WTC11 (cell line): ENCODE data around the gene RP2. TPM values are rescaled to one million over a fixed set of nuclear protein-coding genes. Genes with fewer than 3 reads are reported as not detected.

Source experiments
- ATAC-seq: fragments of 200-7000 bp; cut with Tn5 transposase; 2 replicates; pipeline ENCODE4 v1.10.0; 2021; ENCODE audit warnings: mild to moderate bottlenecking, moderate library complexity
- CTCF ChIA-PET: fragments of 300-600 bp; sonication (Branson Sonifier 250); formaldehyde crosslinking; loops from one replicate; lab custom pipeline; 2021; ENCODE audit warnings: antibody characterized with exemption; lab: Charles Lee
- POLR2A ChIA-PET: fragments of 350-600 bp; sonication (Branson Sonifier 250); formaldehyde crosslinking; loops from one replicate; lab custom pipeline; 2021; ENCODE audit warnings: antibody characterized with exemption; lab: Charles Lee
- DNase-seq: peaks from one replicate; pipeline ENCODE4 v3.0.0; 2021; ENCODE audit warnings: low spot score
- H3K27ac Mint-ChIP-seq: 2 replicates; pipeline ENCODE4 v1.8.0; 2021; ENCODE audit warnings: mixed read lengths
- H3K27me3 Mint-ChIP-seq: 2 replicates; pipeline ENCODE4 v1.8.0; 2021; ENCODE audit warnings: low read depth, mild to moderate bottlenecking, moderate library complexity, mixed read lengths
- H3K36me3 Mint-ChIP-seq: 2 replicates; pipeline ENCODE4 v1.8.0; 2021; ENCODE audit warnings: mixed read lengths
- H3K4me1 Mint-ChIP-seq: 2 replicates; pipeline ENCODE4 v1.8.0; 2022; ENCODE audit warnings: mixed read lengths
- H3K4me3 Mint-ChIP-seq: 2 replicates; pipeline ENCODE4 v1.8.0; 2021; ENCODE audit warnings: mild to moderate bottlenecking, moderate library complexity, mixed read lengths
- H3K9me3 Mint-ChIP-seq: 2 replicates; pipeline ENCODE4 v1.8.0; 2021; ENCODE audit warnings: mixed read lengths
- CREB1 ChIP-seq: sonication (generic); formaldehyde crosslinking; IDR thresholded peaks from 2 replicates; pipeline ENCODE4 v1.8.0; 2023; ENCODE audit warnings: mild to moderate bottlenecking, missing genetic modification reagents
- ETV6 ChIP-seq: sonication (generic); formaldehyde crosslinking; IDR thresholded peaks from 2 replicates; pipeline ENCODE4 v1.8.1; 2022; ENCODE audit warnings: mild to moderate bottlenecking, missing genetic modification reagents
- FOXJ3 ChIP-seq: sonication (generic); formaldehyde crosslinking; IDR thresholded peaks from 2 replicates; pipeline ENCODE4 v1.9.0; 2021; ENCODE audit warnings: missing genetic modification reagents, mild to moderate bottlenecking, borderline replicate concordance
- IRF1 ChIP-seq: sonication (generic); formaldehyde crosslinking; IDR thresholded peaks from 2 replicates; pipeline ENCODE4 v1.8.0; 2023; ENCODE audit warnings: missing genetic modification reagents
- MAX ChIP-seq: sonication (generic); formaldehyde crosslinking; IDR thresholded peaks from 2 replicates; pipeline ENCODE4 v1.8.0; 2022; ENCODE audit warnings: mild to moderate bottlenecking, missing genetic modification reagents
- NR1H2 ChIP-seq: sonication (generic); formaldehyde crosslinking; IDR thresholded peaks from 2 replicates; pipeline ENCODE4 v1.9.0; 2021; ENCODE audit warnings: mild to moderate bottlenecking, moderate library complexity, missing genetic modification reagents
- OVOL2 ChIP-seq: fragments of 250-450 bp; sonication (Bioruptor Pico); IDR thresholded peaks from 2 replicates; pipeline ENCODE4 v1.9.0; 2021; ENCODE audit warnings: mild to moderate bottlenecking, borderline replicate concordance
- PREB ChIP-seq: sonication (generic); formaldehyde crosslinking; IDR thresholded peaks from 2 replicates; pipeline ENCODE4 v1.8.1; 2022; ENCODE audit warnings: mild to moderate bottlenecking, missing genetic modification reagents, moderate library complexity, borderline replicate concordance
- SMAD4 ChIP-seq: sonication (generic); formaldehyde crosslinking; IDR thresholded peaks from 2 replicates; pipeline ENCODE4 v1.8.0; 2022; ENCODE audit warnings: mild to moderate bottlenecking, missing genetic modification reagents
- SOX15 ChIP-seq: fragments of 250-450 bp; sonication (Bioruptor Pico); IDR thresholded peaks from 2 replicates; pipeline ENCODE4 v1.9.0; 2021; ENCODE audit warnings: mild to moderate bottlenecking
- ZBTB21 ChIP-seq: sonication (generic); formaldehyde crosslinking; IDR thresholded peaks from 2 replicates; pipeline ENCODE4 v1.8.1; 2023; ENCODE audit warnings: mild to moderate bottlenecking, missing genetic modification reagents, borderline replicate concordance
- ZNF138 ChIP-seq: sonication (generic); formaldehyde crosslinking; conservative IDR thresholded peaks from 2 replicates; pipeline ENCODE4 v1.8.1; 2022; ENCODE audit warnings: mild to moderate bottlenecking, moderate library complexity, missing genetic modification reagents
- ZNF416 ChIP-seq: fragments of 250-450 bp; sonication (Bioruptor Pico); IDR thresholded peaks from 2 replicates; pipeline ENCODE4 v1.9.0; 2021; ENCODE audit warnings: mild to moderate bottlenecking, inconsistent platforms
- ZNF423 ChIP-seq: fragments of 250-450 bp; sonication (Bioruptor Pico); IDR thresholded peaks from 2 replicates; pipeline ENCODE4 v2.1.2; 2022; ENCODE audit warnings: mild to moderate bottlenecking, moderate library complexity
- ZNF425 ChIP-seq: fragments of 250-450 bp; sonication (Bioruptor Pico); conservative IDR thresholded peaks from 2 replicates; pipeline ENCODE4 v1.9.0; 2021; ENCODE audit warnings: mild to moderate bottlenecking
- total RNA-seq: library from RNA; stranded (reverse); gene quantifications from 3 replicates; pipeline ENCODE4 v1.2.3, GENCODE V29; 2021
- TF ChIP-seq, protein P1 (sequence below): sonication (generic); formaldehyde crosslinking; IDR thresholded peaks from 2 replicates; pipeline ENCODE4 v1.8.1; 2022; ENCODE audit warnings: missing genetic modification reagents, borderline replicate concordance
- TF ChIP-seq, protein P2 (sequence below): sonication (generic); formaldehyde crosslinking; conservative IDR thresholded peaks from 2 replicates; pipeline ENCODE4 v1.8.1; 2023; ENCODE audit warnings: mild to moderate bottlenecking, low read depth, missing genetic modification reagents, moderate library complexity
- TF ChIP-seq, protein P3 (sequence below): fragments of 250-450 bp; sonication (Bioruptor Pico); IDR thresholded peaks from 2 replicates; pipeline ENCODE4 v1.9.0; 2021; ENCODE audit warnings: mild to moderate bottlenecking
- TF ChIP-seq, protein P4 (sequence below): fragments of 250-450 bp; sonication (Bioruptor Pico); IDR thresholded peaks from 2 replicates; pipeline ENCODE4 v1.9.0; 2021; ENCODE audit warnings: mild to moderate bottlenecking

RP2 gene
- total RNA-seq, 1 experiment from 2014 or later: 6.9 TPM

DNA sequence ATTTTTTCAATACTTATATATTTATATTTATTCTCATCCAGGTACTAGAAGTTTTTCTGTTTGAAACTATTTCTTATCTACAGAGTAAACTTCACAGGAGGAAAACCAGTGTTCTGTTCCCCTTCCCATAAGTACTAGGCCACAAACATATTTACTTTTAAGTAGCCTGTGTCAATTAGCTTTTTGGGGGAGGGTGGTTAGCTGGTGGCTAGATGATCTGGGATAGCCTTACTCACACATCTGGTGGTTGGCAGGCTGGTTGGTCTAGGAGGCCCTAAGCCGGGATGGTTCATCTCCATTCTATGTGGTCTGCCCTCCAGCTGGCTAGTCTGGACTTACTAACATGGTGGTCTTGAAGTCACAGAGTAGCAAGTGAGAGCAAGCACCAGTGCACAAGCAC, 81.6 kb downstream of the RP2 start (continued):
- no peak for TF ChIP-seq ZBTB21 (CRISPR knock-in tag)
- no peak for TF ChIP-seq ETV6
- TF ChIP-seq PREB (CRISPR knock-in tag): no peak
- no peak for TF ChIP-seq ZNF423 (CRISPR knock-in tag)
- TF ChIP-seq, protein P1, sequence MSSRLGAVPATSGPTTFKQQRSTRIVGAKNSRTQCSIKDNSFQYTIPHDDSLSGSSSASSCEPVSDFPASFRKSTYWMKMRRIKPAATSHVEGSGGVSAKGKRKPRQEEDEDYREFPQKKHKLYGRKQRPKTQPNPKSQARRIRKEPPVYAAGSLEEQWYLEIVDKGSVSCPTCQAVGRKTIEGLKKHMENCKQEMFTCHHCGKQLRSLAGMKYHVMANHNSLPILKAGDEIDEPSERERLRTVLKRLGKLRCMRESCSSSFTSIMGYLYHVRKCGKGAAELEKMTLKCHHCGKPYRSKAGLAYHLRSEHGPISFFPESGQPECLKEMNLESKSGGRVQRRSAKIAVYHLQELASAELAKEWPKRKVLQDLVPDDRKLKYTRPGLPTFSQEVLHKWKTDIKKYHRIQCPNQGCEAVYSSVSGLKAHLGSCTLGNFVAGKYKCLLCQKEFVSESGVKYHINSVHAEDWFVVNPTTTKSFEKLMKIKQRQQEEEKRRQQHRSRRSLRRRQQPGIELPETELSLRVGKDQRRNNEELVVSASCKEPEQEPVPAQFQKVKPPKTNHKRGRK: no peak
- TF ChIP-seq, protein P2, sequence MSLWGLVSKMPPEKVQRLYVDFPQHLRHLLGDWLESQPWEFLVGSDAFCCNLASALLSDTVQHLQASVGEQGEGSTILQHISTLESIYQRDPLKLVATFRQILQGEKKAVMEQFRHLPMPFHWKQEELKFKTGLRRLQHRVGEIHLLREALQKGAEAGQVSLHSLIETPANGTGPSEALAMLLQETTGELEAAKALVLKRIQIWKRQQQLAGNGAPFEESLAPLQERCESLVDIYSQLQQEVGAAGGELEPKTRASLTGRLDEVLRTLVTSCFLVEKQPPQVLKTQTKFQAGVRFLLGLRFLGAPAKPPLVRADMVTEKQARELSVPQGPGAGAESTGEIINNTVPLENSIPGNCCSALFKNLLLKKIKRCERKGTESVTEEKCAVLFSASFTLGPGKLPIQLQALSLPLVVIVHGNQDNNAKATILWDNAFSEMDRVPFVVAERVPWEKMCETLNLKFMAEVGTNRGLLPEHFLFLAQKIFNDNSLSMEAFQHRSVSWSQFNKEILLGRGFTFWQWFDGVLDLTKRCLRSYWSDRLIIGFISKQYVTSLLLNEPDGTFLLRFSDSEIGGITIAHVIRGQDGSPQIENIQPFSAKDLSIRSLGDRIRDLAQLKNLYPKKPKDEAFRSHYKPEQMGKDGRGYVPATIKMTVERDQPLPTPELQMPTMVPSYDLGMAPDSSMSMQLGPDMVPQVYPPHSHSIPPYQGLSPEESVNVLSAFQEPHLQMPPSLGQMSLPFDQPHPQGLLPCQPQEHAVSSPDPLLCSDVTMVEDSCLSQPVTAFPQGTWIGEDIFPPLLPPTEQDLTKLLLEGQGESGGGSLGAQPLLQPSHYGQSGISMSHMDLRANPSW (CRISPR knock-in tag): no peak
- TF ChIP-seq, all 79 proteins: peak for 0

DNA sequence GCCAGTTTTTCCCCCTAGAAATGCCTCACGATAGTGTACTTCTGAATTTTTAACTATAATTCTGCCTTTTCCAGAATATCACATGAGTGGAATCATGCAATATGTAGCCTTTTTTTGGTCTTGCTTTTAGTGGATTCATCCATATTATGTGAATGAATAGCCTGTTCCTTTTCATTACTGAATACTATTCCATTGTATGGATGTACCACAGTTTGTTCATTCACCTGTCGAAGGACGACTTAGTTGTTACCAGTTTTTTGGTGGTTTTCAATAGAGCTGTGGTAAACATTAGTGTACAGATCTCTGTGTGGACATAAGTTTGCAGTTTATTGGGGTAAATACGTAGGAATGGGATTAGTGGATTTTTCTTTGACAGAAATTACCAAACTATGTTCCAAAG, 83.4 kb downstream of the RP2 start:
- Mint-ChIP-seq H3K27ac (no peak overlapping the region), H3K4me3 (no peak overlapping the region), H3K36me3 (peaks cover 16% of the 10 kb centered on the region), H3K9me3 (peaks cover 19% of the 10 kb centered on the region), H3K27me3 (no peaks in the 10 kb centered on the region), H3K4me1 (peaks cover 41% of the 10 kb centered on the region)
- no peak for ATAC-seq
- CTCF ChIA-PET: no interaction called here
- POLR2A ChIA-PET: no interaction called here
- DNase-seq: no peak
- TF ChIP-seq, protein P3, sequence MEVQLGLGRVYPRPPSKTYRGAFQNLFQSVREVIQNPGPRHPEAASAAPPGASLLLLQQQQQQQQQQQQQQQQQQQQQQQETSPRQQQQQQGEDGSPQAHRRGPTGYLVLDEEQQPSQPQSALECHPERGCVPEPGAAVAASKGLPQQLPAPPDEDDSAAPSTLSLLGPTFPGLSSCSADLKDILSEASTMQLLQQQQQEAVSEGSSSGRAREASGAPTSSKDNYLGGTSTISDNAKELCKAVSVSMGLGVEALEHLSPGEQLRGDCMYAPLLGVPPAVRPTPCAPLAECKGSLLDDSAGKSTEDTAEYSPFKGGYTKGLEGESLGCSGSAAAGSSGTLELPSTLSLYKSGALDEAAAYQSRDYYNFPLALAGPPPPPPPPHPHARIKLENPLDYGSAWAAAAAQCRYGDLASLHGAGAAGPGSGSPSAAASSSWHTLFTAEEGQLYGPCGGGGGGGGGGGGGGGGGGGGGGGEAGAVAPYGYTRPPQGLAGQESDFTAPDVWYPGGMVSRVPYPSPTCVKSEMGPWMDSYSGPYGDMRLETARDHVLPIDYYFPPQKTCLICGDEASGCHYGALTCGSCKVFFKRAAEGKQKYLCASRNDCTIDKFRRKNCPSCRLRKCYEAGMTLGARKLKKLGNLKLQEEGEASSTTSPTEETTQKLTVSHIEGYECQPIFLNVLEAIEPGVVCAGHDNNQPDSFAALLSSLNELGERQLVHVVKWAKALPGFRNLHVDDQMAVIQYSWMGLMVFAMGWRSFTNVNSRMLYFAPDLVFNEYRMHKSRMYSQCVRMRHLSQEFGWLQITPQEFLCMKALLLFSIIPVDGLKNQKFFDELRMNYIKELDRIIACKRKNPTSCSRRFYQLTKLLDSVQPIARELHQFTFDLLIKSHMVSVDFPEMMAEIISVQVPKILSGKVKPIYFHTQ (CRISPR knock-in tag): no peak
- no peak for TF ChIP-seq SOX15 (CRISPR knock-in tag)

DNA sequence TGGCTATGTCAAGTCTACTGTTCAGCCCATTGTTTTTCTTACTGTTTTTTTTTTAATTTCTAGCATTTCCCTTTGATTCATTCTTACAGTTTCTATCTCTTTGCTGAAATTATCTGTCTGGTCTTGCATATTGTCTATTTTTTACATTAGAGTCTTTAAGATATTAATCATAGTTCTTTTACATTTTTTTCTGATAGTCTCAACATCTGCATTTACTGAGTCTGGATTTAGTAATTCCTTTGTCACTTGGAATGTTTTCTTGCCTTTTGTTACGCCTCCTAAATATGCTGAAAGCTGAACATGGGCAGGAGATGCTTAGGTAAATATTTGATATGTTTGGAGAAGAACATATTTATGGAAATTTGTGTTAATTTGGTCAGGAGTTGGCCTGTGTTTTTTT, 85.8 kb downstream of the RP2 start:
- Mint-ChIP-seq H3K4me1 (peaks cover 25% of the 10 kb centered on the region), H3K36me3 (peaks cover 16% of the 10 kb centered on the region), H3K9me3 (peaks cover 19% of the 10 kb centered on the region)
- POLR2A ChIA-PET: no interaction called here
- ATAC-seq: no peak
- no peak for TF ChIP-seq SMAD4 (CRISPR knock-in tag)
- TF ChIP-seq CREB1: no peak
- no peak for TF ChIP-seq MAX
- no peak for TF ChIP-seq OVOL2 (CRISPR knock-in tag)
- no peak for TF ChIP-seq IRF1
- no peak for TF ChIP-seq FOXJ3
- no peak for TF ChIP-seq NR1H2 (CRISPR knock-in tag)
- no peak for TF ChIP-seq ZNF416 (CRISPR knock-in tag)
- TF ChIP-seq ZNF425 (CRISPR knock-in tag): no peak
- TF ChIP-seq, protein P4, sequence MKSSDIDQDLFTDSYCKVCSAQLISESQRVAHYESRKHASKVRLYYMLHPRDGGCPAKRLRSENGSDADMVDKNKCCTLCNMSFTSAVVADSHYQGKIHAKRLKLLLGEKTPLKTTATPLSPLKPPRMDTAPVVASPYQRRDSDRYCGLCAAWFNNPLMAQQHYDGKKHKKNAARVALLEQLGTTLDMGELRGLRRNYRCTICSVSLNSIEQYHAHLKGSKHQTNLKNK (CRISPR knock-in tag): no peak
- no peak for TF ChIP-seq ZNF138 (CRISPR knock-in tag)
- TF ChIP-seq, all 79 proteins: peak for 0
- no peaks in the 10 kb centered on the region for H3K27me3 Mint-ChIP-seq
- CTCF ChIA-PET: interaction anchor here (1.8 kb wide), 1 partner anchor 55 kb away, joined by 4 read pairs; no protein-coding TSS in a partner anchor
- H3K27ac Mint-ChIP-seq: 0 out of 2 replicates have a peak overlapping the region, but pooled peaks have one; percentile 21
- DNase-seq: no peak
- no peak overlapping the region for H3K4me3 Mint-ChIP-seq
